GM21723 (cell line): ENCODE data around the gene RDH8.

Experiments
- ATAC-seq: cut with Tn5 transposase; IDR thresholded peaks from one replicate; pipeline ENCODE4 v1.9.1; 2021; ENCODE audit warnings: mild to moderate bottlenecking, moderate library complexity; ENCODE audit not compliant: unreplicated experiment

RDH8 gene, protein sequence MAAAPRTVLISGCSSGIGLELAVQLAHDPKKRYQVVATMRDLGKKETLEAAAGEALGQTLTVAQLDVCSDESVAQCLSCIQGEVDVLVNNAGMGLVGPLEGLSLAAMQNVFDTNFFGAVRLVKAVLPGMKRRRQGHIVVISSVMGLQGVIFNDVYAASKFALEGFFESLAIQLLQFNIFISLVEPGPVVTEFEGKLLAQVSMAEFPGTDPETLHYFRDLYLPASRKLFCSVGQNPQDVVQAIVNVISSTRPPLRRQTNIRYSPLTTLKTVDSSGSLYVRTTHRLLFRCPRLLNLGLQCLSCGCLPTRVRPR

DNA sequence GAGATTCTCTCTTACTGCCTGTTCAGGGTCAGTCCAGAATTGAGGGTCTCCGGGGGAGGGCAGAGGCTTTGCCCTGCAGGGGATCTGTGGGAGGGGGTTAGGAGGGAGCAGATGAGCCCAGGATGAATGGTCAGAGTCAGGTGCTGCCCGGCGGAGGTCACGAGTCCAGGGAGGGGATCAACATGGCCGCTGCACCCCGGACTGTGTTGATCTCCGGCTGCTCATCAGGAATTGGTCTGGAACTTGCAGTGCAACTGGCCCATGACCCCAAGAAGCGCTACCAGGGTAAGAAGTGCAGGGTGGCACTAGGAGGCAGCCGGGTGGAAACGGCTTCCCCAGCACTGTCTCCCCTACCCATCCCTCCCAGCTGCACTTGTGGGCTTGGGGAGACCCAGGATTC, at the start of gene RDH8:
RDH8 (plus strand) TSS at position 168 of the 400 bp plus-strand sequence; CDS start at position 183, 15 bp downstream.
- ATAC-seq: no peak

DNA sequence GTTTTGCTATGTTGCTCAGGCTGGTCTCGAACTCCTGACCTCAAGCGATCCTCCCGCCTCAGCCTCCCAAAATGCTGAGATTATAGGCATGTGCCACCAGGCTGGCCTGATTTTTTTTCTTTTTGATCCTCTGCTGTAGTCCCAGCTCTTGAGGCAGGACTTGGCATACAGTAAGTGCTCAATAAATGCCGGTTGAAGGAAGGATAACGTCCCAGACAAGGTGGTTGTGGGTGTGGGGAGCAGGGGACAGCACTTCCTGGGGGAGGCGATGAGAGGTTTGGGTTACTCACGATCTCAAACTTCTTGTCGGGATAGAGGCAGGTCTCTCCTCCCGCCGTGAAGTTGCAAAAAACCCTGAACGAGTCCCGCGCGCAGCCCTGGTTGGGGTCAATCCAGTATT, 47.3 kb upstream of the RDH8 start:
- no peak for ATAC-seq

DNA sequence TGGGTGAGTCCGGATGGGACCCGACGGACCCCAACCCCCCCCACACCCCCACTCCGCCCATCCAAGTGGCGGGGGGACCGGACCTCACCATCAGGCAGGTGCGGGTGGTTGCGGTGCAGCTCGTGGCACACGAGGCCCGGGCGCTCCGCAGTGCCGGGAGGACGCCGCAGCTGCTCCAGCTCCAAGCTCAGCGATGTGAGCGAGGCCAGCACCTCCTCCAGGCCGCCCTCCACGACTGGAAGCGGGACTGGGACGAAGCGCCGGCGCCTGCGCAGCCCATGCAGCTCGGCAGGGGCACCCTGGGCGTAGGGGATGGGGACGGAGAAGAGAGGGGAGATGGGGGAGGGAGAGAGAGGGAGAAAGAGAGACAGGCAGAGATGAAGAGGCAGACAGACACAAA, 46.8 kb upstream of the RDH8 start:
- no peak for ATAC-seq

DNA sequence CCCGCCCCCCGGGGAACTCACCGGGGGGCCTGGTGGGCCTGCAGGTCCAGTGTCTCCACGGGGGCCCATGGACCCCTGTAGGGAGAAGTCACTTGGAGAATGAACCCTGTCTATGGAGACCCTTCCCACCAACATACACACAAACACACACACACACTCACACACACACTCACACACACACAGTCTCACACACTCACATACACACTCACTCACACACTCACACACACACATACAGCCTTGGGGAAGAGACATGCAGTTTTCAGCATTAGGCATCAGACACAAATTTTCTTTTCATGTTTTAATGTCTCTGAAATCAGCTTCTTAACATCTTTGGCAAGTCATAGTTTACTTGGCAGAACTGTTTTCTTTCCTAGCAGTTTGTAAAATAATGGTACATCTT, 46.0 kb upstream of the RDH8 start:
- ATAC-seq: no peak

DNA sequence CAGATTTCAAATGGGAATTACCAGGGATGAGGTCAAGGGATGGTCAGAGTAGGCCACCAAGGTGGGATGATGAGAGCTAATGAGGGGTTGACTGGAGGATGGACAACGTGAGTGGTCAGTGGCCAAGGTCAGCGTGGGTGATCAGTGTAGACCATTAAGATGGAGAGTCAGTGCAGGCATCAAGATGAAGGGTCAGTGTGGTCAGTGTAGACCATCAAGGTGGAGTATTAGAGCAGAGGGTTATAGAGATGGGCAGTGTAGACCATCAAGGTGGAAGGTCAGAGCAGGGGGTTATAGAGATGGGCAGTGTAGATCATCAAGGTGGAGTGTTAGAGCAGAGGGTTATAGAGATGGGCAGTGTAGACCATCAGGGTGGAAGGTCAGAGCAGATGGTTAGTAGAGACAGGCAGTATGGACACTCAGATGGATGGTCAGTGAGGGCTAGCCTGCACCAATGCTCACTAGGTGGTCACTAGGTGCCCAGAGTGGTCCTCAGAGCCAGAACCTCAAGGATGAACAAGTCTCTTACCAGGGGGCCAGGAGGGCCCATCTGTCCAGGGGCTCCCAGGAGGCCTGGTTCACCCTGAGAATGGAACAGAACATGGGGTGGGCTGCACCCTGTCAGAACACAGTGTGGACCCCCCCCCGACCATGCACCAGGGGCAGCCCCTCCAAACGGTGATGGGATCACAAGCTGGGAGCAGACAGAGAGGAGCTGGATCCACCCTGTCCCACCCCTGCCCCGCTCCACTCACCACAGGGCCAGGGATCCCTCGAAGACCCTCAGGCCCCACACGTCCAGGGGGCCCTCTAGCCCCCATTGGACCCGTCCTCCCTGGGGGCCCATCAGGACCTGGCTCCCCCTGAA, 44.2 kb upstream of the RDH8 start:
- ATAC-seq: no peak

DNA sequence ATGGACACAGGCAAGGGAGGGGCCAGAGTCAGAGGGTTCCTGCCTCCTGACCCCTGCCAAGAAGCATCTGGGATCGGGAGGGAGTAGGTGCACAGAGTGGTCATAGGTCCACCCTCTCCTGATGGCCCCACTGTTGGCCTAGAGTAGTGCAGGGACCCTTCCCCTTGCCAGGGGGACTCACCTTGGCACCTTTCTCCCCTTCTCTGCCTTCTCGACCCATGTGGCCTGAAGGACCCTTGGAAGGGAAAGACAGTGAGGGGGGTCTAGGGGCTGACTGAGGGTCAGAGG, 43.7 kb upstream of the RDH8 start:
- ATAC-seq: no peak

DNA sequence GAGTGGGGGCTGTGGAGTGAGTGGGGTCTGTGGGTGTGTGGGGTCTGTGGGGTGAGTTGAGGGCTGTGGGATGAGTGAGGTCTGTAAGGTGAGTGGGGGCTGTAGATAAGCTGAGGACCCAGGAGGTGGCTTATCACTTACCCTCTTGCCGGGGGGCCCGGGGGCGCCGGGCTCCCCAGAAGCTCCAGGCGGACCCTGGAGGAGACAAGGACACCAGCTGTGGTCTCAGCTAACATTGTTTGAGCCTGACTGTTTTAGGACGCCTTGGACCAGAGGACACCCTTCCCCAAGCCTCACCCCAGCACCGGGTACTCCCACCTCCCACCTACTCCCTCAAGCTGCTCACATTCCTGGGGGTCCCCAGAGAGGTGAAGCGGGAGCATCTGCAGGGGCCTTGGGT, 42.8 kb upstream of the RDH8 start:
- no peak for ATAC-seq

DNA sequence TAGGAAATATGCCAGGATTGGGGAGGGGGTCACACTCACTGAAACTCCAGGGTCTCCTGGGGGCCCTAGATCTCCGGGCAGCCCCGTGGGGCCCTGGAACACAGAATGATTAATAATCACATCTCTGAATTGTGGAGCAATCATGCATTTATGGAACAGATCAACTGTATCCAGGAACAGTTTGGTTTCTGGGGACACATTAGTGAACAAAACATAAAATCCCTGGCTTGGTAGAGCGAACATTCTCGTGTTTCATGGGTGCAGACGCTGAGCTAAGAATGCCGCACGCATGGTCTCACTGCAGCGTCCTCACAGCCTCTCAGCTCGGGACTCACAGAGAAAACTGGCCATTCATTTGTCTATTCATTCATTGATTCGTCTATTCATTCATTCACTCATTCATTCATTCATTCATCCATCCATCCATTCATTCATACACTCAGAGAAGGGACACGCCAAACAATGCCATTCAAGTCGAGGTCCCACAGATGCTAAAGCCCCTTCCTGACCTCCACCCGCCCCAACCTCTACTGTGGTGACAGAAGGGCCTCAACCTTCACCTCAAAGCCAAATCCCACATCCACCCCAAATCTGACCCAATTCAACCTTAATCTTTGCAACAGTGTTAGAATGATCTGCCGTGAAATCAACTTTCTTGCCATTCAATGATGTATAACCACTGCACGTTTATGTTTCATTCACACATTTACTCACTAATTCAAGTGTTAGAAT, 42.0 kb upstream of the RDH8 start:
- ATAC-seq: no peak

DNA sequence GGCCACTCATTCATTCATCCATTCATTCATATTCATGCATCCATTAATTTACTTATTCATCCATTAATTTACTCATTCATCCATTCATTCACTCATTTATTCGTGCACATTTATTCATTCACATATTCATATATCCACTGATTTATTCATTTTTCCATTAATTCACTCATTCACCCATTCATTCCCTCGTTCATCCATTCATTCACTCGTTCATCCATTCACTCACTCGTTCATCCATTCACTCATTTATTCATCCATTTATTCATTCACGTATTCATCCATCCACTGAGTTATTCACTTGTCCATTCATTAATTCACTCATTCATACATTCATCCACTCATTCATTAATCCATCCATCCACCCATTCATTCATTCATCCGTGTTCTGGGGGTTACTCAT, 41.2 kb upstream of the RDH8 start:
- no peak for ATAC-seq

DNA sequence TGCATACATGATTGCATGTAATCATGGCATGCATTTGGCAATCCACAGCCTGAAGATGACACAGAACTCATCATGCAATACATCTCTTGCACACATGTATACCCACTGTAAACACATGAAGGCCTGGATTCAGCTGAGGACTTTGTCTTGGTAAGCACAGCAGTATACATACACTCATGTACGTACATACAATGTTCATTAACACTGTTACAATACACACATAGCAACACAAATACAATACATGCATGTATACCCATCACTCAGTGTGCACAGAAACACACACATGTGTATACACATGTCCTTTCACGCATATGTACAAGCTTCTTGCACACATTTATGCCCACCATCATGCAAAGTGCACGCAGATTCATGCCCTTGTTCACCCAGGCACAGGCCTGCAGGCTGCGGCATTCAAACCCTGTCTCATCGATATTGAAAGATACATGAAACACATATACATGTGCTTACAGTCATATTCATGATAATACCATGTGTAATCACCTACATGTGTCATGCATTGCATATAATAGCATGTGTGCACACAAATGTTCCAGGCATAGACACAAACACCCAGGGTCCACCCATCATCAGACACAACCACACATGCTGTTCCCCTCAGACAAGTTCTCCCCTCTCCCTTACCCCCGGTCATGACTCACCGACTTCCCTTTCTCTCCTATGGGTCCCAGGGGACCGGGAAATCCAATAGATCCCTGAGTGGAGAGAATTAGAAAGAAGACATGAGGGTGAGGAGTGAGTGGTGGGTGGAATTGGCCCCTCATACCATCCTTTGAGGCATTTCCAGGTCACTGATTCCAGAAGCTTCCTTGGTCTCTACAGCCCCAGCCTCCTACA, 31.6 kb upstream of the RDH8 start:
- ATAC-seq: no peak

DNA sequence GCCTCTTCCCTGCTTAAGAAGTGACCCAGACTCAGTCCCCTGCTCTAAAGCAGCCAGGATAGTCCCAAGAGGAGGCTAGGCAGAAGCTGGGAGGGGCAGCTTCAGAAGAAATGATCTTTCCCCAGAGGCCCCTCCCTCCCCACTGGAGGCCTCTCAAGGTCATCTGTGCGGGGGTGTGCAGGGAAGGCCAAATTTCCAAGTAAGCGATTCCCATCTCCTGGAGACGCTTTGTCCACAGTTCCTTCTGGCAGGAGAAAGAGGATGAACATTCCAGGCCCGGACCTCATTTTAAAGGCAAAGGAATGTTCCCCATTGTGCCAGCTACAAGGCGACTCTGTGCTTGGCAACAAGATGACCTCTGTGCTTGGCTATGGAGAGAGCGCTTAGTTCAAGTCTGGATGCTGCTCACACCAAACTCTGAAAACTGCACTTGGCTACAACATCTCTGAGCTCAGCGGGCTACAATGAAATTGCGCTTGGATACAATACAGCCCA, 26.4 kb upstream of the RDH8 start:
- no peak for ATAC-seq

DNA sequence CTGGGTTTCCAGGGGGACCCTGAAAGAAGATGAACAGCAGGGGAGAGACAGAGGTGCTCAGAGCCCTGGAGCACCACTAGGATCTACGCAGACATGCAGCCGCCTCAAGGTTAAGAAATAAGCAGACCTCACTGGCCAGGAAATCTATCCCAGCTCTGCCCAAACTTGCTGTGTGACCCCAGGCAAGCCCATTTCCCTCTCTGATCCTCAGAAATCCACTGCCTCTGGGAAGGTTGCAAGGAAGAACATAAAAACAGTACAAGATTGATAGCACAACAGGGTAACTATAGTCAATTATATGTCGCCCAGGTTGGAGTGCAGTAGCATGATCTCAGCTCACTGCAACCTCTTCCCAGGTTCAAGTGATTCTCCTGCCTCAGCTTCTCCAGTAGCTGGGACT, 23.8 kb upstream of the RDH8 start:
- ATAC-seq: no peak

DNA sequence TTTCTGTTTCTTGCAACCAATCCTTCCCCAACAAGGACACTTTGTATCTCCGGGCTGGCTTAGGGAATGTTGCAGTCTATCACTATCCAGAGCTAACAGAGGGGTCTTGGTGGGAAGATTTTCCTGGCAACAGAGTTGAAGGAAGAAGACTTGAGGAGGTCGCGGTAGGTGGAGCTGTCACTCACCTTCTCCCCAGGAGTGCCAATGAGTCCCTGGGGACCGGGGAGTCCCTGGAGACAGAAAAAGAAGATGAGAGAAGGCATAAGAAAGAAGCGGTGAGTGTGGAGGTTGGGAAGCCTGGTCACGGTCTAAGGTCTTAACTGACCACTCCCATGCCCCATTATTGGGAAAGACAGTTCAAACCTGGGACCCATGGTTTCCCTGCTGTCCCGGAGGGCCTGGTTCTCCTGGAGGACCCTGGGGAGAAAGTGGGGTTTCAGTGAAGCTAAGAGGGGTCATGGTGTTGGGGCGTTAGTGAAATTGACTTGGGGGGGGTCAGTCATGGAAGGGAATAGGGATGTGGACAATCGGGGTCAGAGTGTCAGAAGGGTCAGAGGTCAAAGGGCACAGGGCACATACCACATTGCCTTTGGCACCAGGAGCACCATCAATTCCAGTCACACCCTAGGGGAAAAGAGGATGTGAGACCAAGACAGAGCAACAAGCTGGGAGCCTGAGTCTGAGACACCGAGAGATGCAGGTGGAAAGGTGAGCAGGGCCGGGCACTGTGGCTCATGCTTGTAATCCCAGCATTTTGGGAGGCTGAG, 21.7 kb upstream of the RDH8 start:
- ATAC-seq: no peak

DNA sequence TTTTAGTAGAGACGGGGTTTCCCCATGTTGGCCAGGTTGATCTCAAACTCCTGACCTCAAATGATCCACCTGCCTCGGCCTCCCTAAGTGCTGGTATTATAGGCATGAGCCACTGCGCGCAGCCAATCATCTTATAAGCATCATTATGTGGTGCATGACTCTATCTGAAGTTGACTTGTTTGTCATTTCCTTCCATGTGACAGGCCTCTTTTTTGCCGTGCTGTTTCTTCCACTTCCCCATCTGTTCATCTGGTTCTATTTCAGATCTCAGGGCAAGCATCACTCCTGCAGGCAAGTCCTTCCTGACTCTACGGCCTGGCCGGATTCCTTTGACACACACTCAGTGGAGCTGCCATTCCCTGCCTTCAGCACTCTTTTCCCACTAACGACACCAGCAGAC, 18.2 kb upstream of the RDH8 start:
- ATAC-seq: no peak

DNA sequence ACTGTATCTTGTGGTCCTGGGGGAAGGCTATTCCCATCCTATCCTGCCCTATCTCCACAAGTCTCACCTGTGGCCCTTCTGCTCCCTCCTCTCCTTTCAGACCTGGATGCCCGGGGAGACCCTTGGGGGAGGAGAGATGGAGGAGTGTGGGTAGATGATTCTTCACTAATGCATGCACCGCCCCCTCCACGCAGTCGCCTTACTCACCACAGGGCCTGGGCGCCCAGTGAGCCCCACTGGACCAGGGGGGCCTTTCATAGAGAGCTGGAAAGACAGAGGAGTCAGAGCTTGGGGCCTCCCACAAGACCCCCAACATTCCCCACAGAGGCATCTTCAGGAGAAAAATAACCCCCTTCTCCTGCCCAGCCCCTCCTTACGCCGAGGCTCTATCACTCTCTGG, 17.3 kb upstream of the RDH8 start:
- no peak for ATAC-seq

DNA sequence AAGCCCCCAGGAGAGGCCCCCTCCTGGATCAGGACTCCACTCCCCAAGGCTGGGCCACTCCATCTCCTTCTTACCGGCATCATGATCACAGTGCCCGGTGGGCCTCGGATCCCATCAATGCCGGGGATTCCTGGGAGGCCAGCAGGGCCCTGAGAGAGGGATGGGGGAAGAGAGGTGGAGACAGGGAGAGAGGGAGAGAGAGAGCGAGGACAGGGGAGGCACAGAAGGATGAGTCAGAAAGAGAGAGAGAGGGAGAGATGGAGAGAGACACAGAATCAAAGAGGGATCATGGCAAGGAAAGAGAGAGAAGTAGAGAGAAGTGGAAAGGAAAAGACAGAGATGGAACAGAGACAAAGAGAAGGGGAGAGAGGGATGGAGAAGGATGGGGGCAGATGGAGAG, 16.7 kb upstream of the RDH8 start:
- no peak for ATAC-seq

DNA sequence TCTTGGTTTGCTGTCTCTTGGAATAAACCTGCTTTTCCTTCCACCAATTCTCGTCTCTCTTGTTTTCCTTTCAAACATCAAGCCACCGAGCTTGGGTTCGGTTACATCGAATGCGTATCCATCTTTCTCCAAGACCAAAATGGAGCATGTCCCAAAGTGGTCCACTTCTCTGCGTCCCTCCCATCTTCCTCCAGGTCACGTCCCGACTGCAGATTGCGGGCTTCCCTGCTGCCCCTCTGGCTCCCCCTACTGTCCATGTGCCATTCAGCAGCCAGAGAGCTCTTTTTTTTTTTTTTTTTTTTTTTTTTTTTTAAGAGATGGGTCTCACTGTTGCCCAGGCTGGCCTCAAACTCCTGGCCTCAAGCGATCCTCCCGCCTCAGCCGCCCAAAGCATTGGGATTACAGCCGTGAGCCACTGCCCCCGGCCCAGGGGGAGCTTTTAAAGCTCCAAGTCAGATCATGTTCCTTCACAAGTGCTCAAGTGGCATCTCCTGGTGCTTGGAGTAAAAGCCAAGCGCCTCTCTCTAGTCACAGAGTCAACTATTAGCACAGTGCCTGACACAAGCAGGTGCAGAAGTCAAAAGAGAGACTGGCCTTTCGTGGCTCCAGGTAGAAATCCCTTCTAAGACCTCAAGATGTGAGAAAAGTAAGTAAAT, 13.0 kb upstream of the RDH8 start:
- ATAC-seq: no peak

DNA sequence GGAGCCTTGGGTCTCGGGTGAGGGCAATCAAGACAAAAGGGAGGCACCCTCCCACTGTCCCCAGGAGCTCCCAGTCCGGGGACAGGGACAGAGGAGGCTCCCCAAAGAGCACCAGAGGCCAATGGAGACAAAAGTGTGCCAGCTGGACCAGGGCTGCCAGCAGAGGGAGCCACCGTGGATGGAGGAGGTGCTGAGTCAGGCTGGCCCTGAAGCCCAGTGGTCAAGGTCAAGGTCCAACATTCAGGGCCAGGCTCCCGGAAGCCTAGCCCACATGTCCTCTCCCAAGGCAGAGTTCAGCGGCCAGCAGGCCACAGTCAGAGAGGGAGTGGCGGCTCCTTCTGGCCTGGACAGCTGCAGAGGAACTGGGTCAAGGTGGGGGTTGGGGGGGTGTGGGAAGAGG, 11.4 kb upstream of the RDH8 start:
- no peak for ATAC-seq

DNA sequence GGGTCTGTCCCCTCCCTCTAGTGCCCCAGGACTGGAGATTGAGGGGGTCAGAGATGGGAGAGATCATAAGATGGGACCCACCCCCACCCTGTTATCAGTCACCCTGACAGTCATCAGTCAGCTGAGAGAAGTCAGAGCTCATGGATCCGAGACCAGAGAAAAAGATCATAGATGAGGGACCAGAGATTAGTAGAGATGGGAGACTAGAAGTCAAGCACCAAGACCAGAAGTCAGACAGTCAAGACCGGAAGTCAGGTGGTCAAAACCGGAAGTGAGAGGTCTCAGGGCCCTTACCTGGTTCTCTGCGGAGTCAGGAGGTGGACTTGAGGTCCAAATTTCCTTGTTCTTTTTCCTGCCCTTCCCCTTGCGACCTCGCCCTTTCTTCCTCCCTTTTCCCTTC, 10.0 kb upstream of the RDH8 start:
- no peak for ATAC-seq

DNA sequence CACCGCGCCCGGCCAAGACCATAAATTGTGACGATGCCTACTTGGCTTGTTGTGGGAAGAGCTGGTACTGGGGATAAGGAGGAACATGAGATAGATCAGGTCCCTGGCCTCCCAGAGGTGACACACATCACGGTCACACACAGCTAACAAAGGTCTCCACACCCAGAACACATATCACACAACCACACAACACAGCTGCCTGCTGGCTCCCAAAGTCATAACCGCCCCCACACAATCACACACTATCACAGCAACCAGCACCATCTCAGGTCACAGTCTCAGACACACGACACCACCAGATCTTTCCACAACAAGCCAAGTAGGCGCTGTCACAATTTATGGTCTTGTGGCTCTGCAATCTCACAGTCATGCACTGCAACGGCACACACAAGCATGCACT, 8.7 kb upstream of the RDH8 start:
- ATAC-seq: no peak
